Subcutaneous abdominal adipose tissue (tissue), 5 donors: ENCODE data around the gene RBMS3.

Experiments used
- H3K27ac ChIP-seq: one replicate; pipeline ENCODE4 v1.7.0; 2013; ENCODE audit warnings: low read depth, mild to moderate bottlenecking, inconsistent platforms, low read length, moderate library complexity
- H3K27me3 ChIP-seq, 5 donors: one replicate each; pipeline ENCODE4 v1.7.0; 2013; ENCODE audit warnings: low read length in 5 of 5, inconsistent platforms in 1 of 5; ENCODE audit not compliant: control insufficient read depth in 5 of 5, insufficient read depth in 4 of 5
- H3K36me3 ChIP-seq, 5 donors: one replicate each; pipeline ENCODE4 v1.7.0; 2013; ENCODE audit warnings: low read length in 5 of 5; ENCODE audit not compliant: control insufficient read depth in 5 of 5, insufficient read depth in 5 of 5
- H3K4me1 ChIP-seq, 5 donors: one replicate each; pipeline ENCODE4 v1.7.0; 2013; ENCODE audit warnings: low read length in 5 of 5, mild to moderate bottlenecking in 3 of 5, moderate library complexity in 1 of 5; ENCODE audit not compliant: control insufficient read depth in 5 of 5, insufficient read depth in 5 of 5
- H3K4me3 ChIP-seq, 5 donors: one replicate each; pipeline ENCODE4 v1.7.0; 2013; ENCODE audit warnings: low read length in 5 of 5, low read depth in 1 of 5
- H3K9ac ChIP-seq, 5 donors: one replicate each; pipeline ENCODE4 v1.7.0; 2013; ENCODE audit warnings: low read length in 5 of 5, mild to moderate bottlenecking in 4 of 5, moderate library complexity in 3 of 5
- H3K9me3 ChIP-seq, 5 donors: one replicate each; pipeline ENCODE4 v1.7.0; 2013; ENCODE audit warnings: low read length in 5 of 5; ENCODE audit not compliant: control insufficient read depth in 5 of 5
- donor health status: healthy.
- donor health status: healthy.
- donor health status: healthy.
- donor health status: healthy.
- donor health status: healthy.

Gene RBMS3

GRCh38 chr3:29249829-29250345 is 31.0 kb upstream of the RBMS3 start:
- Histone ChIP-seq H3K27ac (no peak overlapping the region), H3K36me3 (no peaks in the 10 kb centered on the region), H3K4me3 (no peak overlapping the region), H3K9me3 (no peaks in the 10 kb centered on the region), H3K27me3 (no peaks in the 10 kb centered on the region), H3K4me1 (no peaks in the 10 kb centered on the region), H3K9ac (no peak overlapping the region)

DNA sequence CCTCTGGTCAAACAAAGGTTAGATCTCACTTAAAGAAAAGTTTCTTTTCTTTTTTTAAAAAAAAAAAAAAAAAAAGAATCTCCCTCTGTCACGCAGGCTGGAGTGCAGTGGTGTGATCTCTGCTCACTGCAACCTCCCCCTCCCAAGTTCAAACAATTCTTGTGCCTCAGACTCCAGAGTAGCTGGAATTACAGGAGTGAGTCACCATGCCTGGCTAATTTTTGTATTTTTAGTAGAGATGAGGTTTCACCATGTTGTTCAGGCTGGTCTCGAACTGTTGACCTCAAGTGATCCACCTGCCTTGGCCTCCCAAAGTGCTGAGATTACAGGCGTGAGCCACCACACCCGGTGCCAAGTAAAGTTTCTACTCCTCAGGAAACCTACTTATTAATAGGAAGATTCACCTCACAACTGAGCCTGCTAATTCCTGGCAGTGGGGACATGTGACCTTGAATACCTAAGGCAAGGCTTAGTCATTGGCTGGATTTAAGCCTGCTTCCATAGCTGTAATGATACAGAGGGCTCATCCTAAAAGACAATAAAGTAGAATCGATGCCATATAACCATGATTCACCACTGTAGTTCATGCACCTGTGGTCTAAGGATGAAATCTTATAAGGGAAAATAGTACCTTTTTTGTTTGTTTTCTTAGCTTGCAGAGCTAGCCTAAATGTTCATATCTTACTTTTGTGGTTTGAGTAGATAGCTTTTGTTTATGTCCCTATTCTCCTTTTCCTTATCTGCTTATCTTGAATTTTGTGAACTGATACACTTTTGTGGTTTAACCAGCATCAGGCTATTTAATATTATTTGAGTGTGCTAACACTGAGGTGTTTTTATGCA is 24.8 kb upstream of the RBMS3 start:
- H3K27ac ChIP-seq, result no peak overlapping the region
- no peaks in the 10 kb centered on the region for H3K9me3 ChIP-seq
- H3K4me3 ChIP-seq, result no peak overlapping the region
- H3K36me3 ChIP-seq, result no peaks in the 10 kb centered on the region
- no peak overlapping the region for H3K9ac ChIP-seq
- H3K27me3 ChIP-seq, result no peaks in the 10 kb centered on the region
- H3K4me1 ChIP-seq, result no peaks in the 10 kb centered on the region

- Histone ChIP-seq H3K4me3 (no peak overlapping the region), H3K9ac (no peak overlapping the region), H3K36me3 (no peaks in the 10 kb centered on the region), H3K27me3 (no peaks in the 10 kb centered on the region), H3K27ac (no peak overlapping the region), H3K9me3 (no peaks in the 10 kb centered on the region), H3K4me1 (no peaks in the 10 kb centered on the region)
Observed at GRCh38 chr3:29258161-29258560, 22.7 kb upstream of the RBMS3 start.

DNA sequence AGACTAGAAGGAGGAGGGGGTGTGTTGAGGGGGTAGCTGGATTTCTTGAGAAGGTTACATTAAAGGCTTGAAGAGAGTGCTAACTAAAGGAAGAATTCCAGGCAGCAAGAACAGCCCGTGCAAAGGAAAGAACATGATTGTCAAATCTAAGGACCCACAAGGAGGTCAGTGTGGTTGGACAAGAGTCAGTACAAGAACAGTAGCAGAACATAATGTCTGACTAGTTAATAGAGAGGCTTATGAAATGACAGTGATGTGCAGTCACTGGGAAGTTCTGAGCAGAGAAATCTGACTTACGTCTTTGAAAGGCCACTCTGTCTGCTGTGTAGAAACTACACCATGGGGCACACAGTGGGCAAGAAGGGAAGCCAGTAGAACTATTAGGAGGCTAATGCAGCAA is 19.8 kb upstream of the RBMS3 start:
- no peaks in the 10 kb centered on the region for H3K27me3 ChIP-seq
- no peak overlapping the region for H3K4me3 ChIP-seq
- no peaks in the 10 kb centered on the region for H3K4me1 ChIP-seq
- no peak overlapping the region for H3K27ac ChIP-seq
- no peak overlapping the region for H3K9ac ChIP-seq
- no peaks in the 10 kb centered on the region for H3K9me3 ChIP-seq
- no peaks in the 10 kb centered on the region for H3K36me3 ChIP-seq

GRCh38 chr3:29263476-29263875 is 17.4 kb upstream of the RBMS3 start:
- Histone ChIP-seq H3K27me3 (no peaks in the 10 kb centered on the region), H3K4me3 (no peak overlapping the region), H3K36me3 (no peaks in the 10 kb centered on the region), H3K4me1 (no peaks in the 10 kb centered on the region), H3K27ac (no peak overlapping the region), H3K9ac (no peak overlapping the region), H3K9me3 (no peaks in the 10 kb centered on the region)

GRCh38 chr3:29265509-29266072 is 15.3 kb upstream of the RBMS3 start:
- Histone ChIP-seq H3K4me1 (no peaks in the 10 kb centered on the region), H3K27ac (no peak overlapping the region), H3K27me3 (no peaks in the 10 kb centered on the region), H3K9ac (no peak overlapping the region), H3K36me3 (no peaks in the 10 kb centered on the region), H3K4me3 (no peak overlapping the region), H3K9me3 (no peaks in the 10 kb centered on the region)

DNA sequence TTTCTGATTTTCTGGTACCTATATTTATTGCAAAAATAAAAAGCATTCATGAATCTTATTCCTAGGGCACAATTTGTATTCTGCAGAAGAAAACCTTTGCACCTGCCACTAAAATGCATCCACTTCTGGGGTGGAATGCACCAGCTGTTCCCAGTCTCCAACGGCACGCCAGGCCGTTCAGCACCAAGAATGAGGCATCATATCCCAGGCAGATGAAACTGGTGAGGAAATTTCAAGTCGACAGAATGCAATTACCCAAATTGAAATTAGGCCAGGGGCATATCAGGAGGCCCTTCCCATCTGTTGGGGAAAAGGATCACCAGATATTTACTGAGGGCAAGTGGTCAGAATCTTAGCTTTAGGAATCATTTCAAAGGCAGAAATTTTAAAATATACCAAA is 13.6 kb upstream of the RBMS3 start:
- H3K27ac ChIP-seq, result no peak overlapping the region
- H3K9me3 ChIP-seq, result no peaks in the 10 kb centered on the region
- no peaks in the 10 kb centered on the region for H3K36me3 ChIP-seq
- H3K4me1 ChIP-seq, result no peaks in the 10 kb centered on the region
- H3K27me3 ChIP-seq, result no peaks in the 10 kb centered on the region
- H3K9ac ChIP-seq, result no peak overlapping the region
- H3K4me3 ChIP-seq, result no peak overlapping the region

DNA sequence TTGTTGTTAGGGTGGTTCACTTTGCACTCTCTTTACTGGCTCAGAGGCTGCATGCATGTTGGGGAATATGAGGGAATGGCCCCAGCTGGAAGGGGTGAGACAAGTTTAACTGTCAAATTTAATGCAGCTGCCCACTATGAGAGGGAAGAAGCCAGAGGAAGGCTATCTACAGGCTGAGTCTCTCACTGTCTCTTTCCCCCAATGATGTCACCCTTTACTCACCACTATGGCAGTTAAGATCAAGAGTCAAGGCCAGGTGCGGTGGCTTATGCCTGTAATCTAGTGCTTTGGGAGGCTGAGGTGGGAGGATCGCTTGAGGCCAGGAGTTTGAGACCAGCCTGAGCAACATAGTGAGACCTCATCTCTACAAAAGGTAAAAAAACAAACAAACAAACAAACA is 12.2 kb upstream of the RBMS3 start:
- Histone ChIP-seq H3K4me3 (no peak overlapping the region), H3K4me1 (no peaks in the 10 kb centered on the region), H3K27ac (no peak overlapping the region), H3K27me3 (no peaks in the 10 kb centered on the region), H3K9me3 (no peaks in the 10 kb centered on the region), H3K9ac (no peak overlapping the region), H3K36me3 (no peaks in the 10 kb centered on the region)

- Histone ChIP-seq H3K36me3 (no peaks in the 10 kb centered on the region), H3K9ac (no peak overlapping the region), H3K4me1 (peaks cover 0 to 5% (median 3%) of the 10 kb centered on the region in 5 donors), H3K9me3 (no peaks in the 10 kb centered on the region), H3K4me3 (no peak overlapping the region), H3K27me3 (no peaks in the 10 kb centered on the region), H3K27ac (no peak overlapping the region)
Observed at GRCh38 chr3:29270752-29271151, 10.1 kb upstream of the RBMS3 start.

DNA sequence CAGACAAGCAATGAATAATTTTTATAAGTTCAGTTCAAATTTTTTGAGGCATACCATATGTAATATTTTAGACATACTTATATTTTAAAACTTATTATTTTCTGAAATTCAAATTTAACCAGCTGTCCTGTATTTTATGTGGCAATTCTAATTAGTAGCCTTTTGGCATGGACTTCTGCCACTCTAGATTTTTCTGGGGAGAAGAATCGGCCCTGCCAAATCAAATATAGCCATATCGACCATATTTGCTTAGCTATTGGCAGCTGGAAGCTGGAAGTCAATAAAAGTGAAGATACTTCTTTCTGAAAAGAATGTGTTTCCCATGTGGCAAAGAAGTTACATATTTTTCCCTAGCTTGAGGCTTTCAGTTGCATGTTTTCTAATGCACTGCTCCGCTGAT is 9.4 kb upstream of the RBMS3 start:
- no peaks in the 10 kb centered on the region for H3K9me3 ChIP-seq
- no peak overlapping the region for H3K27ac ChIP-seq
- H3K4me1 ChIP-seq, result peaks cover 0 to 5% (median 3%) of the 10 kb centered on the region in 5 donors
- no peaks in the 10 kb centered on the region for H3K36me3 ChIP-seq
- H3K27me3 ChIP-seq, result no peaks in the 10 kb centered on the region
- no peak overlapping the region for H3K4me3 ChIP-seq
- H3K9ac ChIP-seq, result no peak overlapping the region
